RWPE1 (cell line): ENCODE measurements around the gene C14orf180.
A peak's percentile ranks its signal among the peaks of the same experiment; 100 is the strongest.

ENCODE experiments used
- CTCF ChIA-PET: fragments of 350-600 bp; sonication (Branson Sonifier 250); formaldehyde crosslinking; extraction: SDS; loops from one replicate; lab custom pipeline; 2021; lab: Yijun Ruan, JAX
- POLR2A ChIA-PET: fragments of 400-600 bp; formaldehyde crosslinking; extraction: SDS; loops from one replicate; lab custom pipeline; 2020; ENCODE audit warnings: antibody characterized with exemption; ENCODE audit not compliant: low non-redundant PET; lab: Yijun Ruan, JAX
- DNase-seq: peaks from one replicate; pipeline ENCODE4 v3.0.0; 2012; ENCODE audit warnings: low spot score
- H3K27ac ChIP-seq: fragments of 450-650 bp; 2 replicates; pipeline ENCODE4 v1.5.1; 2017
- CTCF ChIP-seq: fragments of 450-650 bp; conservative IDR thresholded peaks from 2 replicates; pipeline ENCODE4 v1.5.1; 2017; ENCODE audit warnings: low read depth, mild to moderate bottlenecking

C14orf180 gene

DNA sequence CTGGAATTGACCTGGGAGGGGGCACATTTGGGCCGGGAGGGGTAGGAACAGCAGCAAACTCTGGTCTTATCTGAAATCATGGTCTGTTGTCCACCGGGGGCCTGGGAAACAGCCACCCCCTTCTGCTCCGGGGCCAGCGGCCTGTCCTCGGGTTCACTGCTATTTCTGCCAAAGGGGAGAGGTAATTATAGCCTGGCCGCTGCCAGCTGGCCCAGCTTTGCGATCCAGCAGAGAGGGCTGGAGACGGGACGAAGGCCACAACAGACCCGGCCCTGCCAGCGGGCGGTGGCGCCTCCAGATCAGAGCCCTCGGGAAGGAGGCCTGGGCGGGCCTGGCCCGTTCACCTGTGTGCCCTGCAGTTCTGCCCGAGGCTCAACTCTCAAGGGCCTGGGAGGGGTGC lies at the start of gene C14orf180:
C14orf180 (plus strand) TSS at position 258 of the 400 bp plus-strand sequence. CDS start 6,667 bp downstream, outside the sequence.
- H3K27ac ChIP-seq = no peak within 1 kb of the TSS
- TF ChIP-seq CTCF = no peak
- CTCF ChIA-PET = interaction anchor here (0.5 kb wide), 1 partner anchor 521 kb away, joined by 4 read pairs; no protein-coding TSS in a partner anchor
- no peak for DNase-seq
- POLR2A ChIA-PET = no interaction called here

GRCh38 chr14:104530646-104531045 lies 48.9 kb upstream of the C14orf180 start:
- POLR2A ChIA-PET = no interaction called here
- CTCF ChIA-PET = no interaction called here
- no peak for DNase-seq
- TF ChIP-seq CTCF = no peak
- H3K27ac ChIP-seq = no peak overlapping the region

DNA sequence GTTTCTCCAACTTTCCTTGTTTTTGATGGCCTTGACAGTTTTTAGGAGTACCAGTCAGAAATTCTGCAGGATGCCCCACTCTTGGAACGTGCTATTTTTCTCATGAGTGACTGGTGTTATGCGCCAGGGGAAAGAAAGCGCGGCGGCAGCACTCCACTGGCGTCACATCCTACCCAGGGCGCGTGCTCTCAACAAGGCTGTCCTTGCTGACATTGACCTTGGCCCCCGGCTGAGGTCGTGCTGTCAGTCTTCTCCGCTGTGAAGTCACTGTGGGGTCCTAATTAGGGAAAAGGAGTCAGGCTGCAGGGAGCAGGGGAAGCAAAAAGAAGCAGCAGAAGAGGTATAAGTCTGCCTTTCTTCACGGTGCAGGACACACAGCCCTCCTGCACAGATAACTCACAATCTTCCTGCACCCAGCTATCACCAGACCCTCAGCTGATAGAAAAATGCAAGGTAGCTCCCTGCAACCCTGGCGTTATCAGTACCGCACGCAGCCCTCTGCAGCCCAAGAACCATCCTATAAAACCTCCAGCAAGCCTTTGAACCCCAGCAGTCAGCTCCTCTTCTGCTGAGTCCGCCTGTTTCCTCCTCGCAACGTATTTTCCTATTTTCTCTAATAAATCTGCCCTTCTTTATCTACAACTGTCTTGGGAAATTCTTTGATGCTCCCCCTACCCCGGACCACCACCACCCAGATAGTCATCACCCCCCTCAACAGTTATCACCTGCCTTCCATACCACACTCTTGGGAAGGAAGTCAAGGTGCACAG lies 48.0 kb upstream of the C14orf180 start:
- H3K27ac ChIP-seq = peak overlapping the region; percentile 60
- CTCF ChIA-PET = interaction anchor here (0.7 kb wide), 1 partner anchor 303 kb away, joined by 3 read pairs; no protein-coding TSS in a partner anchor
- TF ChIP-seq CTCF = no peak
- POLR2A ChIA-PET = no interaction called here
- no peak for DNase-seq

GRCh38 chr14:104532191-104532555 lies 47.4 kb upstream of the C14orf180 start:
- peak; percentile 42 for DNase-seq
- no peak for TF ChIP-seq CTCF
- POLR2A ChIA-PET = no interaction called here

DNA sequence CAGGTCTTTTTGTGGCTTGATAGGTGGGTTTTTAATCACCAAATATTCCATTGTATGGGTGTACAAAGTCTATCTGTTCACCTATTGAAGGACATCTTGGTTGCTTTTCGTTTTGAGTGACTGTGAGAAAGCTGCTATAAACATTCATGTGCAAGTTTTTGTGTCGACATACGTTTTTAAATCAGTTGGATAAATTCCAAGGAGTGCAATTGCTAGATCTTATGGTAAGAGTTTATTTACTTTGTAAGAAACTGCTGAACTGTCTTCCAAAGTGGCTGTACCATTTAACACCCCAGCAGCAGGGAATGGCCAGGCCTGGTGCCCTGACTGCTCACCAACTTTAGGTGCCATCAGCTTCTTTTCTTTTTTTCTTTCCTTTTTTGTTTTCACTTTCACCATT lies 45.5 kb upstream of the C14orf180 start:
- CTCF ChIA-PET = interaction anchor here (0.7 to 0.9 kb wide), 2 partner anchors 89 to 456 kb away, joined by 3 to 4 read pairs; no protein-coding TSS in a partner anchor
- TF ChIP-seq CTCF = no peak
- POLR2A ChIA-PET = no interaction called here
- H3K27ac ChIP-seq = no peak overlapping the region
- DNase-seq = no peak

More at GRCh38 chr14:104532191-104532555, 47.4 kb upstream of the C14orf180 start:
- H3K27ac ChIP-seq = peak overlapping the region; percentile 60
- CTCF ChIA-PET = interaction anchor here (0.7 kb wide), 1 partner anchor 303 kb away, joined by 3 read pairs; no protein-coding TSS in a partner anchor

GRCh38 chr14:104536942-104537612 lies 42.5 kb upstream of the C14orf180 start:
- CTCF ChIA-PET = no interaction called here
- POLR2A ChIA-PET = no interaction called here
- peak; percentile 56 for DNase-seq

More at GRCh38 chr14:104536942-104537612, 42.5 kb upstream of the C14orf180 start:
- peak overlapping the region; percentile 49 for H3K27ac ChIP-seq
- TF ChIP-seq CTCF = no peak
